Activated T-helper 1 cell treated with anti-CD3 and anti-CD28 coated beads, Interleukin-2, amount 50 U/mL, for 16 hours (primary cell): ENCODE results near the gene LINC01488.

Experiments
- DNase-seq, 2 donors: peaks; one replicate each; pipeline ENCODE4 v3.0.0-alpha.2; 2020; ENCODE audit warnings: low read depth in 1 of 2, low spot score in 1 of 2

LINC01488 gene

GRCh38 chr11:69479591-69480271, 1.7 kb upstream of the LINC01488 start:
- DNase-seq = no peak

- no peak for DNase-seq
Observed at GRCh38 chr11:69480547-69481392, 693 bp upstream of the LINC01488 start.

- no peak for DNase-seq
Observed at GRCh38 chr11:69482322-69482721, 859 bp downstream of the LINC01488 start.

GRCh38 chr11:69483170-69483569, 1.7 kb downstream of the LINC01488 start:
- no peak for DNase-seq

GRCh38 chr11:69483691-69484426, 2.4 kb downstream of the LINC01488 start:
- DNase-seq = no peak

- DNase-seq = no peak
Observed at GRCh38 chr11:69484427-69485259, 3.2 kb downstream of the LINC01488 start.

GRCh38 chr11:69485337-69486041, 4.0 kb downstream of the LINC01488 start:
- DNase-seq = no peak

GRCh38 chr11:69486056-69486772, 4.8 kb downstream of the LINC01488 start:
- DNase-seq = no peak

GRCh38 chr11:69486773-69487291, 5.4 kb downstream of the LINC01488 start:
- DNase-seq = no peak

GRCh38 chr11:69487391-69487790, 5.9 kb downstream of the LINC01488 start:
- DNase-seq = no peak

- DNase-seq = no peak
Observed at GRCh38 chr11:69487849-69488542, 6.5 kb downstream of the LINC01488 start.

GRCh38 chr11:69488543-69488940, 7.1 kb downstream of the LINC01488 start:
- no peak for DNase-seq

GRCh38 chr11:69489031-69489745, 7.7 kb downstream of the LINC01488 start:
- no peak for DNase-seq

- DNase-seq = no peak
Observed at GRCh38 chr11:69489746-69490365, 8.4 kb downstream of the LINC01488 start.

GRCh38 chr11:69490516-69490915, 9.1 kb downstream of the LINC01488 start:
- DNase-seq = no peak

- DNase-seq = no peak
Observed at GRCh38 chr11:69491071-69492031, 9.9 kb downstream of the LINC01488 start.
